DND-41 (cell line): ENCODE results near the gene ANAPC5.

Experiments used
- ATAC-seq: fragments of 200-7000 bp; cut with Tn5 transposase; 3 replicates; pipeline ENCODE4 v1.9.1; 2021; ENCODE audit warnings: low read depth; ENCODE audit not compliant: insufficient read depth
- DNase-seq: peaks from one replicate; pipeline ENCODE4 v3.0.0-alpha.2; 2020
- H2AFZ ChIP-seq: 2 replicates; pipeline ENCODE4 v1.6.0; 2012; ENCODE audit warnings: low read depth, low read length
- H3K27ac ChIP-seq: 2 replicates; pipeline ENCODE4 v1.5.1; 2012; ENCODE audit warnings: low read length, inconsistent platforms
- H3K27me3 ChIP-seq: fragments of 200-600 bp; sonication (generic); 2 replicates; pipeline ENCODE4 v1.6.0; 2012; ENCODE audit warnings: low read length, mild to moderate bottlenecking, inconsistent platforms; ENCODE audit not compliant: insufficient read depth, poor library complexity
- H3K36me3 ChIP-seq: 2 replicates; pipeline ENCODE4 v1.5.1; 2012; ENCODE audit warnings: low read length, inconsistent platforms; ENCODE audit not compliant: insufficient read depth
- H3K4me1 ChIP-seq: 2 replicates; pipeline ENCODE4 v1.5.1; 2012; ENCODE audit warnings: mild to moderate bottlenecking, low read length; ENCODE audit not compliant: insufficient read depth
- H3K4me2 ChIP-seq: 2 replicates; pipeline ENCODE4 v1.6.0; 2012; ENCODE audit warnings: mild to moderate bottlenecking, moderate library complexity, low read length, inconsistent platforms; ENCODE audit not compliant: insufficient read depth
- H3K4me3 ChIP-seq, 2 experiments: fragments of 200-600 bp in 1 of 2; shearing (Covaris generic) in 1 of 2; 2 replicates each; pipeline ENCODE4 v1.5.1; 2012 to 2016; ENCODE audit warnings: inconsistent platforms in 2 of 2, low read length in 2 of 2, mild to moderate bottlenecking in 2 of 2, low read depth in 1 of 2, moderate library complexity in 1 of 2
- H3K79me2 ChIP-seq: 2 replicates; pipeline ENCODE4 v1.6.0; 2012; ENCODE audit warnings: low read length, inconsistent platforms; ENCODE audit not compliant: insufficient read depth
- H3K9ac ChIP-seq: 2 replicates; pipeline ENCODE4 v1.6.0; 2012; ENCODE audit warnings: low read depth, mild to moderate bottlenecking, inconsistent platforms, low read length, moderate library complexity
- H3K9me3 ChIP-seq: 2 replicates; pipeline ENCODE4 v1.5.1; 2012; ENCODE audit warnings: low read length, moderate library complexity, mild to moderate bottlenecking, inconsistent platforms; ENCODE audit not compliant: insufficient read depth, severe bottlenecking
- H4K20me1 ChIP-seq: 2 replicates; pipeline ENCODE4 v1.6.0; 2012; ENCODE audit warnings: low read length; ENCODE audit not compliant: insufficient read depth
- CTCF ChIP-seq: IDR thresholded peaks from 2 replicates; pipeline ENCODE4 v1.5.1; 2012; ENCODE audit warnings: borderline replicate concordance, low read length, moderate library complexity, mild to moderate bottlenecking; ENCODE audit not compliant: poor library complexity, severe bottlenecking; ENCODE audit errors: extremely low read depth
- EZH2 ChIP-seq: IDR thresholded peaks from 3 replicates; pipeline ENCODE4 v1.6.1; 2012; ENCODE audit warnings: borderline replicate concordance, low read depth, mild to moderate bottlenecking, moderate library complexity, low read length, inconsistent platforms; ENCODE audit not compliant: severe bottlenecking

Gene ANAPC5

GRCh38 chr12:121274036-121274763 is 78.0 kb downstream of the ANAPC5 start:
- H3K27ac ChIP-seq, result no peak overlapping the region
- H3K9ac ChIP-seq, result no peak overlapping the region
- H4K20me1 ChIP-seq, result peaks cover 8% of the 10 kb centered on the region
- DNase-seq, result no peak
- H3K4me1 ChIP-seq, result no peaks in the 10 kb centered on the region
- H3K4me2 ChIP-seq, result no peak overlapping the region
- no peak for ATAC-seq
- no peaks in the 10 kb centered on the region for H3K9me3 ChIP-seq
- no peaks in the 10 kb centered on the region for H3K27me3 ChIP-seq
- H3K36me3 ChIP-seq, result peaks cover 42% of the 10 kb centered on the region
- no peak overlapping the region for H3K4me3 ChIP-seq
- H3K79me2 ChIP-seq, result peaks cover 5% of the 10 kb centered on the region; the same call in 1 of the 2 replicates
- no peak for TF ChIP-seq CTCF
- TF ChIP-seq EZH2, result no peak
- no peak overlapping the region for H2AFZ ChIP-seq

DNA sequence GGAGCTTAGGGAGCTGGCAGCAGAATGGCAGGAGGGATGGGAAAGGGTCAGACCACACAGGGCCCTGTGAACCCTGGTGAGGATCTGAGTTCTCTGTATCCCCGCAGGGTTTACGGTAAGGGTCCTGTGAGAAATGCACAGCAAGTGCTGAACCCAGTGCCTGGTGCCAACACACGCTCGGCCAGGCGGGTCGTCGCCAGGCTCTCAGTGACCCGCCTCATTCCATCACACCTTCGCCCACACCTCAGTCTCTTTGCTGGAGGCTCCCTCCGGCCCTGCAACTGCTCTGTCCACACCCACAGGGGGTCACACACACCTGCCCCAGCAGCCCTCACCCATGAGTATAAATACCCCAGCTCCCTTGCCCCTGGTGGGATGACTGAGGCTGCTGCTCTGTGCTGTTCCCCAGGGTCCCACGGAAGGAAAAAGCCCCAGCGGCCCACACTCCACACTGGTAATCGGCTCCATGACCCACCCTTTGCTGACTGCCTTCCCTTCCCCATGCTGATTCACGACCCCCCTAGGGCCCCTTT is 78.8 kb downstream of the ANAPC5 start:
- no peak overlapping the region for H2AFZ ChIP-seq
- peaks cover 5% of the 10 kb centered on the region; the same call in 1 of the 2 replicates for H3K79me2 ChIP-seq
- H3K27me3 ChIP-seq, result no peaks in the 10 kb centered on the region
- ATAC-seq (no peak), DNase-seq (no peak)
- H3K27ac ChIP-seq, result no peak overlapping the region
- H3K36me3 ChIP-seq, result peaks cover 44% of the 10 kb centered on the region
- no peaks in the 10 kb centered on the region for H3K4me1 ChIP-seq
- peaks cover 4% of the 10 kb centered on the region for H4K20me1 ChIP-seq
- no peaks in the 10 kb centered on the region for H3K9me3 ChIP-seq
- no peak overlapping the region for H3K4me3 ChIP-seq
- H3K9ac ChIP-seq, result no peak overlapping the region
- no peak for TF ChIP-seq CTCF
- no peak for TF ChIP-seq EZH2
- H3K4me2 ChIP-seq, result no peak overlapping the region

DNA sequence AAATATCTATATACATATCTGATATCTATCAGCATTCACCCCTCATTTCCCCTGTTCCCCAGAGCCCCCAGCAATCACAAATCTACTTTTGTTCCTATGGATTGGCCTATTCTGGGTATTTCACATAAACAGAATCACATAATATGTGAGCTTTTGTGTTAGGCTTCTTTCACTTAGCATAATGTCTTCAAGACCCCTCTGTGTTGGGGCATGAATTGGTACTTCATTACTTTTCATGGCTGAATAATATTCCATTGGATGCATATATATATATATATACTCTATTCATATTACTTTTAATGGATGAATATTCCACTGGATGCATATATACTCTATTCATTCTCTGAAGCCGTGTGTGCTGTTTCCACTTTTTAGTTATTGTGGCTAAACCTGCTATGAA is 84.4 kb downstream of the ANAPC5 start:
- Histone ChIP-seq H3K36me3 (peaks cover 58% of the 10 kb centered on the region), H3K9me3 (no peaks in the 10 kb centered on the region), H3K4me1 (no peaks in the 10 kb centered on the region), H3K27ac (no peak overlapping the region), H3K4me3 (no peak overlapping the region), H3K27me3 (no peaks in the 10 kb centered on the region), H3K79me2 (no peaks in the 10 kb centered on the region), H4K20me1 (0 out of 2 replicates have a peak, but pooled peaks cover 4% of the 10 kb centered on the region), H2AFZ (no peak overlapping the region), H3K9ac (no peak overlapping the region), H3K4me2 (no peak overlapping the region)
- ATAC-seq (no peak), DNase-seq (no peak)
- no peak for TF ChIP-seq EZH2
- no peak for TF ChIP-seq CTCF
